H1 (cell line): ENCODE data around the gene ARHGAP8. TPM values are rescaled to one million over a fixed set of nuclear protein-coding genes. Genes with fewer than 3 reads are reported as not detected.

ENCODE experiments used
- CTCF ChIA-PET: fragments of 300-600 bp; sonication (Branson Sonifier 250); formaldehyde crosslinking; loops from one replicate; lab custom pipeline; 2021; ENCODE audit not compliant: partially characterized antibody; lab: Charles Lee
- POLR2A ChIA-PET: fragments of 300-600 bp; sonication (Branson Sonifier 250); formaldehyde crosslinking; loops from one replicate; lab custom pipeline; 2021; ENCODE audit warnings: inconsistent platforms; ENCODE audit not compliant: partially characterized antibody; lab: Charles Lee
- DNase-seq, 2 experiments: peaks; one replicate each; pipeline versions ENCODE4 v3.0.0 to v3.0.0-alpha.2; 2010 to 2022; ENCODE audit warnings: low spot score in 2 of 2, low read depth in 1 of 2, mixed read lengths in 1 of 2
- FAIRE-seq: peaks from 2 replicates; lab custom pipeline; 2011; peaks lifted over from hg19 to GRCh38; lab: Jason Lieb, UNC
- H2AFZ ChIP-seq: 2 replicates; pipeline ENCODE4 v1.8.1; 2012; ENCODE audit warnings: low read length, inconsistent platforms
- H2AK5ac ChIP-seq: 2 replicates; pipeline ENCODE4 v1.6.1; 2013; ENCODE audit warnings: low read depth, low read length
- H2BK120ac ChIP-seq: replicated peaks from 2 replicates; pipeline ENCODE3; 2013; ENCODE audit warnings: low read depth, low read length, inconsistent platforms
- H2BK12ac ChIP-seq: 2 replicates; pipeline ENCODE4 v1.6.1; 2013; ENCODE audit warnings: low read depth, low read length
- H2BK15ac ChIP-seq: 2 replicates; pipeline ENCODE4 v1.6.1; 2013; ENCODE audit warnings: low read length
- H2BK20ac ChIP-seq: 2 replicates; pipeline ENCODE4 v1.6.1; 2013; ENCODE audit warnings: low read length
- H2BK5ac ChIP-seq: 2 replicates; pipeline ENCODE4 v1.6.1; 2013; ENCODE audit warnings: low read depth, low read length
- H3K14ac ChIP-seq: 2 replicates; pipeline ENCODE4 v1.6.1; 2013; ENCODE audit warnings: inconsistent platforms; ENCODE audit not compliant: insufficient read length
- H3K18ac ChIP-seq: 2 replicates; pipeline ENCODE4 v1.6.1; 2013; ENCODE audit warnings: low read length; ENCODE audit errors: extremely low read depth
- H3K23ac ChIP-seq: 2 replicates; pipeline ENCODE4 v1.6.1; 2013; ENCODE audit warnings: inconsistent platforms; ENCODE audit not compliant: insufficient read length
- H3K23me2 ChIP-seq: 2 replicates; pipeline ENCODE4 v1.6.1; 2013; ENCODE audit warnings: low read depth, low read length
- H3K27ac ChIP-seq: 2 replicates; pipeline ENCODE4 v1.6.1; 2011; ENCODE audit warnings: low read depth, low read length, inconsistent platforms
- H3K27me3 ChIP-seq, 4 experiments: replicated peaks in 1 of 4; 1 replicate in 1 of 4; 2 replicates in 3 of 4; pipeline versions ENCODE4 v1.6.1 to v1.8.1; 2011 to 2013; ENCODE audit warnings: low read length in 3 of 4, mild to moderate bottlenecking in 3 of 4, inconsistent platforms in 2 of 4, mixed read lengths in 2 of 4, moderate library complexity in 1 of 4; ENCODE audit not compliant: control insufficient read depth in 3 of 4, insufficient read depth in 3 of 4; ENCODE audit errors: extremely low read depth in 1 of 4
- H3K36me3 ChIP-seq, 4 experiments: 2 replicates each; pipeline versions ENCODE4 v1.6.1 to v1.8.1; 2011 to 2013; ENCODE audit warnings: mild to moderate bottlenecking in 4 of 4, low read length in 3 of 4, moderate library complexity in 2 of 4, control low read depth in 1 of 4, inconsistent platforms in 1 of 4; ENCODE audit not compliant: insufficient read depth in 4 of 4, control insufficient read depth in 2 of 4
- H3K4ac ChIP-seq: replicated peaks from 2 replicates; pipeline ENCODE3; 2013; ENCODE audit warnings: low read length, low read depth, mixed read lengths, inconsistent platforms; ENCODE audit not compliant: insufficient read length
- H3K4me1 ChIP-seq, 4 experiments: replicated peaks in 1 of 4; 1 replicate in 1 of 4; 2 replicates in 3 of 4; pipeline versions ENCODE4 v1.6.1 to v1.8.1; 2011 to 2013; ENCODE audit warnings: low read length in 3 of 4, inconsistent platforms in 2 of 4, mixed read lengths in 1 of 4; ENCODE audit not compliant: insufficient read depth in 4 of 4, control insufficient read depth in 3 of 4
- H3K4me2 ChIP-seq, 2 experiments: 2 replicates each; pipeline versions ENCODE4 v1.6.1 to v1.8.1; 2011 to 2013; ENCODE audit warnings: low read depth in 2 of 2, low read length in 2 of 2, control low read depth in 1 of 2, inconsistent platforms in 1 of 2, mild to moderate bottlenecking in 1 of 2; ENCODE audit not compliant: insufficient read depth in 1 of 2
- H3K4me3 ChIP-seq, 4 experiments: fragments of 200-600, 300-600 bp in 1 of 4; sonication (generic), shearing (Covaris generic), sonication (Bioruptor Twin) in 1 of 4; 2 replicates each; pipeline versions ENCODE4 v1.5.1 to v1.8.1; 2011 to 2016; ENCODE audit warnings: low read length in 4 of 4, low read depth in 3 of 4, control low read depth in 2 of 4, inconsistent platforms in 2 of 4, mild to moderate bottlenecking in 2 of 4, mixed read lengths in 1 of 4, moderate library complexity in 1 of 4; ENCODE audit not compliant: insufficient read depth in 2 of 4; ENCODE audit errors: extremely low read depth in 1 of 4
- H3K56ac ChIP-seq: replicated peaks from 2 replicates; pipeline ENCODE3; 2013; ENCODE audit warnings: low read depth, mild to moderate bottlenecking, mixed read lengths, low read length, inconsistent platforms; ENCODE audit not compliant: insufficient read length
- H3K79me1 ChIP-seq: 2 replicates; pipeline ENCODE4 v1.6.1; 2013; ENCODE audit warnings: low read depth, low read length, control low read depth
- H3K79me2 ChIP-seq, 2 experiments: 2 replicates each; pipeline versions ENCODE4 v1.6.1 to v1.8.1; 2012 to 2013; ENCODE audit warnings: low read length in 2 of 2, mild to moderate bottlenecking in 2 of 2, inconsistent platforms in 1 of 2; ENCODE audit not compliant: insufficient read depth in 2 of 2, control insufficient read depth in 1 of 2
- H3K9ac ChIP-seq, 4 experiments: replicated peaks in 1 of 4; 1 replicate in 1 of 4; 2 replicates in 3 of 4; pipeline versions ENCODE4 v1.6.1 to v1.8.1; 2011 to 2013; ENCODE audit warnings: low read depth in 3 of 4, low read length in 3 of 4, control low read depth in 2 of 4, mild to moderate bottlenecking in 2 of 4, moderate library complexity in 2 of 4, inconsistent platforms in 1 of 4; ENCODE audit errors: extremely low read depth in 1 of 4
- H3K9me3 ChIP-seq, 2 experiments: 2 replicates each; pipeline versions ENCODE4 v1.6.1 to v1.8.1; 2012 to 2013; ENCODE audit warnings: mild to moderate bottlenecking in 2 of 2, moderate library complexity in 2 of 2, control low read depth in 1 of 2, inconsistent platforms in 1 of 2, low read depth in 1 of 2, low read length in 1 of 2, mixed read lengths in 1 of 2; ENCODE audit not compliant: insufficient read depth in 2 of 2
- H4K20me1 ChIP-seq, 2 experiments: replicated peaks in 1 of 2; 2 replicates each; pipeline versions ENCODE3 to v1.8.1; 2011 to 2013; ENCODE audit warnings: inconsistent platforms in 2 of 2, low read length in 2 of 2, mild to moderate bottlenecking in 1 of 2; ENCODE audit not compliant: insufficient read depth in 2 of 2, control insufficient read depth in 1 of 2
- H4K5ac ChIP-seq: 2 replicates; pipeline ENCODE4 v1.6.1; 2013; ENCODE audit warnings: low read length, low read depth, mixed read lengths, inconsistent platforms; ENCODE audit not compliant: insufficient read length
- H4K8ac ChIP-seq: 2 replicates; pipeline ENCODE4 v1.8.0; 2013; ENCODE audit warnings: mild to moderate bottlenecking, moderate library complexity, low read length, inconsistent platforms; ENCODE audit not compliant: insufficient read depth; ENCODE audit errors: extremely low read depth
- H4K91ac ChIP-seq: replicated peaks from 2 replicates; pipeline ENCODE3; 2013; ENCODE audit warnings: low read length, mixed read lengths, inconsistent platforms; ENCODE audit not compliant: insufficient read length
- ATF2 ChIP-seq: IDR thresholded peaks from 2 replicates; pipeline ENCODE4 v1.6.1; 2012; ENCODE audit warnings: low read length, inconsistent platforms
- CEBPB ChIP-seq: IDR thresholded peaks from 2 replicates; pipeline ENCODE4 v1.6.1; 2012; ENCODE audit warnings: low read depth, low read length
- CTCF ChIP-seq, 3 experiments: IDR thresholded peaks; 1 replicate in 2 of 3; 2 replicates in 1 of 3; pipeline versions ENCODE4 v1.5.1 to v1.6.1; 2011; ENCODE audit warnings: low read length in 3 of 3, mild to moderate bottlenecking in 3 of 3, inconsistent platforms in 2 of 3, low read depth in 1 of 3, moderate library complexity in 1 of 3; ENCODE audit not compliant: insufficient read depth in 1 of 3; ENCODE audit errors: control extremely low read depth in 1 of 3
- NRF1 ChIP-seq: IDR thresholded peaks from 2 replicates; pipeline ENCODE4 v1.6.1; 2011; ENCODE audit warnings: mild to moderate bottlenecking, low read depth, low read length, improper control_type of control experiment
- TEAD4 ChIP-seq: IDR thresholded peaks from 2 replicates; pipeline ENCODE4 v1.6.1; 2012; ENCODE audit warnings: low read depth, low read length, inconsistent platforms, mixed read lengths
- WGBS, 2 experiments: shearing (Covaris generic) in 1 of 2; methylation state at CpG; one replicate each; pipeline versions ENCODE4 v1.1.6 to v1.1.7; 2013 to 2015; ENCODE audit warnings: low lambda C conversion rate in 2 of 2, mixed read lengths in 2 of 2, inconsistent platforms in 1 of 2, low coverage in 1 of 2, missing lambda C conversion rate in 1 of 2; ENCODE audit not compliant: insufficient replicate concordance in 2 of 2, insufficient coverage in 1 of 2, insufficient read length in 1 of 2; ENCODE audit errors: extremely low coverage in 1 of 2, missing lambda C conversion rate in 1 of 2; 5-methylcytosine and 5-hydroxymethylcytosine counted together
- polyA plus RNA-seq, 7 experiments: library from polyadenylated mRNA; depleted of rRNA in 3 of 7; stranded (reverse) in 5 of 7; unstranded in 2 of 7; fragments of >200 nt in 5 of 7; fragments of 200-250 nt in 2 of 7; gene quantifications; 1 replicate in 5 of 7; 2 replicates in 1 of 7; 4 replicates in 1 of 7; pipeline versions ENCODE4 v1.2.1 to v1.2.3, GENCODE V29; 2011 to 2013; ENCODE audit warnings: missing spikeins in 2 of 7, mixed read lengths in 2 of 7
- total RNA-seq: library from RNA; stranded (reverse); fragmentation: NEBNext Ultra II Directional; extraction: Animal tissue kit (Norgen Biotek cat#: 25700); gene quantifications from 2 replicates; pipeline ENCODE4 v1.2.1, GENCODE V29; 2021

ARHGAP8 gene
- total and polyA plus RNA-seq, 2 of the 8 experiments (the other 6 are each of a cell fraction or from before 2014, with no cell fraction given): 35.6 to 47.7 TPM

GRCh38 chr22:44710474-44711240, 41.7 kb upstream of the ARHGAP8 start:
- Histone ChIP-seq H3K27ac (no peak overlapping the region), H3K23me2 (no peaks in the 10 kb centered on the region), H3K4me2 (no peak overlapping the region), H3K79me2 (no peaks in the 10 kb centered on the region), H3K4ac (no peak overlapping the region), H3K4me3 (no peak overlapping the region), H3K36me3 (no peaks in the 10 kb centered on the region), H3K27me3 (no peaks in the 10 kb centered on the region), H3K14ac (no peak overlapping the region), H3K9me3 (no peaks in the 10 kb centered on the region), H3K4me1 (peaks cover 0 to 4% (median 0%) of the 10 kb centered on the region in 4 experiments; a peak in 3 of 7 replicates), H2BK5ac (no peak overlapping the region), H2BK20ac (no peak overlapping the region), H3K9ac (no peak overlapping the region), H2BK12ac (no peak overlapping the region), H2AK5ac (no peak overlapping the region), H4K91ac (no peak overlapping the region), H4K8ac (no peak overlapping the region; the same call in 1 of the 2 replicates), H4K20me1 (peaks cover 4 to 8% of the 10 kb centered on the region in 2 experiments), H3K23ac (no peak overlapping the region), H3K79me1 (no peaks in the 10 kb centered on the region; the same call in 1 of the 2 replicates), H3K18ac (peak overlapping the region; percentile 24; the same call in 1 of the 2 replicates), H2BK15ac (no peak overlapping the region), H3K56ac (no peak overlapping the region), H2BK120ac (no peak overlapping the region), H4K5ac (no peak overlapping the region), H2AFZ (no peak overlapping the region)
- TF ChIP-seq CTCF (IDR thresholded peaks at IDR 0.05; ENCODE audit: control extremely low read depth in 1 of 3, insufficient read depth in 1 of 3, low read depth in 1 of 3, low read length in 3 of 3) (no peak), ATF2 (no peak), NRF1 (no peak), CEBPB (no peak), TEAD4 (no peak)
- WGBS, 2 experiments: 86% methylated on average over 13 of the region's 23 CpGs; no CpG with 5 or more reads in 1 of the 2 experiments
- FAIRE-seq: no peak
- ChIA-PET POLR2A (no interaction called here), CTCF (interaction anchor here (0.9 to 9.8 kb wide), 3 partner anchors 12 to 29 kb away, joined by 3 to 80 read pairs (median 3); no protein-coding TSS in a partner anchor)
- DNase-seq: no peak
